OCI-LY7 (cell line): ENCODE measurements around the gene SYNGAP1.

Experiments used
- CTCF ChIP-seq: fragments of 200-600 bp; sonication (generic); conservative IDR thresholded peaks from 2 replicates; pipeline ENCODE4 v1.5.1; 2014; ENCODE audit warnings: mild to moderate bottlenecking, antibody characterized with exemption, low read length, moderate library complexity, mixed read lengths
- EZH2phosphoT487 ChIP-seq: fragments of 200-600 bp; sonication (generic); IDR thresholded peaks from 2 replicates; pipeline ENCODE4 v1.6.1; 2018; ENCODE audit warnings: low read depth, borderline replicate concordance, mild to moderate bottlenecking, mixed run types, antibody characterized with exemption, low read length, moderate library complexity, mixed read lengths

GRCh38 chr6:33392979-33393378, 26.9 kb upstream of the SYNGAP1 start:
- no peak for TF ChIP-seq CTCF
- no peak for TF ChIP-seq EZH2phosphoT487
